ENCODE data around the gene VAMP5. TPM values are rescaled to one million over a fixed set of nuclear protein-coding genes. Genes with fewer than 3 reads are reported as not detected.

The VAMP5 gene
- total and polyA plus RNA-seq, 9 of the 15 experiments (the other 6 are each of a cell fraction or from before 2014, with no cell fraction given), result 0.54 to 1.9 (median 1.5) TPM; not detected in 2

DNA sequence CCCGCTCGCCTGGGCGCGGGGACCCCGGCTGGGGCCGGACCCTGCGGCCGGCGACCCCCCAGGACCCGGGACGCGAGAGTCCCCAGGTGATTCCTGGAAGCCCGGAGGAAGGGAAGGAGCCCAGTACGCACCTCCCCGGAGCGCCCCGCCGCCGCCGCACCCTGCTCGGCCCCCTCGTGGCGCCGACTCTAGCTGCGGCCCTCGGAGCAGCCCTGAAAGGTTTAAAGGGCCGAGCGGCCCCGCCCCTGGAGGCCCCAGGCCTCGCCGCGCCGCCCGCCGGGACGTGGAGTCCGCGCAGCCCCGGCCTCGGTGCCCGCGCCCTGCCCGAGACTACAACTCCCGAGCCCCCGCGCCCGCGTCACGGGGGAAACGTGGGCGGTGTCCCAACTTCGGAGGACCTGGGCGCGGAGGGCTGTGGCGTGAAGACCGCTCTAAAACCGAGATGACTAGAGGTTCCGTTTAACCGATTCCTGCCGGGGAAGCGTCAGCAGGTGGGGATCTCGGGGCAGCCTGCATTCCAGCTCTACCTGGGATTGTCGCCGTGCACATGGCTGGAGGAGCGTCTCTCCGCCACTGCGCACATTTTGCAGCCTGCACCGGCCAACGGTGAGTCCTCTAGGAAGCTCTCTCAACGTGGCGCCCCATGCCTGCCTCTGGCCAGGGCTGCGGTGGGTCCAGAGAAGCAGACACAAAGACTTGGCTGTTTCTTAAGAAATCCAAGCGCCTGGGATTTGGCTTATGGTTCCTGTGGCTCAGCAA, 18.4 kb downstream of the VAMP5 start, which contains the start of gene TMEM150A (continued):
- TF ChIP-seq, protein P1, sequence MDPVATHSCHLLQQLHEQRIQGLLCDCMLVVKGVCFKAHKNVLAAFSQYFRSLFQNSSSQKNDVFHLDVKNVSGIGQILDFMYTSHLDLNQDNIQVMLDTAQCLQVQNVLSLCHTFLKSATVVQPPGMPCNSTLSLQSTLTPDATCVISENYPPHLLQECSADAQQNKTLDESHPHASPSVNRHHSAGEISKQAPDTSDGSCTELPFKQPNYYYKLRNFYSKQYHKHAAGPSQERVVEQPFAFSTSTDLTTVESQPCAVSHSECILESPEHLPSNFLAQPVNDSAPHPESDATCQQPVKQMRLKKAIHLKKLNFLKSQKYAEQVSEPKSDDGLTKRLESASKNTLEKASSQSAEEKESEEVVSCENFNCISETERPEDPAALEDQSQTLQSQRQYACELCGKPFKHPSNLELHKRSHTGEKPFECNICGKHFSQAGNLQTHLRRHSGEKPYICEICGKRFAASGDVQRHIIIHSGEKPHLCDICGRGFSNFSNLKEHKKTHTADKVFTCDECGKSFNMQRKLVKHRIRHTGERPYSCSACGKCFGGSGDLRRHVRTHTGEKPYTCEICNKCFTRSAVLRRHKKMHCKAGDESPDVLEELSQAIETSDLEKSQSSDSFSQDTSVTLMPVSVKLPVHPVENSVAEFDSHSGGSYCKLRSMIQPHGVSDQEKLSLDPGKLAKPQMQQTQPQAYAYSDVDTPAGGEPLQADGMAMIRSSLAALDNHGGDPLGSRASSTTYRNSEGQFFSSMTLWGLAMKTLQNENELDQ (CRISPR knock-in tag; IDR thresholded peaks at IDR 0.05; ENCODE audit: borderline replicate concordance), result no peak
- TF ChIP-seq, protein P2, sequence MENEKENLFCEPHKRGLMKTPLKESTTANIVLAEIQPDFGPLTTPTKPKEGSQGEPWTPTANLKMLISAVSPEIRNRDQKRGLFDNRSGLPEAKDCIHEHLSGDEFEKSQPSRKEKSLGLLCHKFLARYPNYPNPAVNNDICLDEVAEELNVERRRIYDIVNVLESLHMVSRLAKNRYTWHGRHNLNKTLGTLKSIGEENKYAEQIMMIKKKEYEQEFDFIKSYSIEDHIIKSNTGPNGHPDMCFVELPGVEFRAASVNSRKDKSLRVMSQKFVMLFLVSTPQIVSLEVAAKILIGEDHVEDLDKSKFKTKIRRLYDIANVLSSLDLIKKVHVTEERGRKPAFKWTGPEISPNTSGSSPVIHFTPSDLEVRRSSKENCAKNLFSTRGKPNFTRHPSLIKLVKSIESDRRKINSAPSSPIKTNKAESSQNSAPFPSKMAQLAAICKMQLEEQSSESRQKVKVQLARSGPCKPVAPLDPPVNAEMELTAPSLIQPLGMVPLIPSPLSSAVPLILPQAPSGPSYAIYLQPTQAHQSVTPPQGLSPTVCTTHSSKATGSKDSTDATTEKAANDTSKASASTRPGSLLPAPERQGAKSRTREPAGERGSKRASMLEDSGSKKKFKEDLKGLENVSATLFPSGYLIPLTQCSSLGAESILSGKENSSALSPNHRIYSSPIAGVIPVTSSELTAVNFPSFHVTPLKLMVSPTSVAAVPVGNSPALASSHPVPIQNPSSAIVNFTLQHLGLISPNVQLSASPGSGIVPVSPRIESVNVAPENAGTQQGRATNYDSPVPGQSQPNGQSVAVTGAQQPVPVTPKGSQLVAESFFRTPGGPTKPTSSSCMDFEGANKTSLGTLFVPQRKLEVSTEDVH (IDR thresholded peaks at IDR 0.05; ENCODE audit: low read depth, partially characterized antibody), result no peak
- TF ChIP-seq, protein P3, sequence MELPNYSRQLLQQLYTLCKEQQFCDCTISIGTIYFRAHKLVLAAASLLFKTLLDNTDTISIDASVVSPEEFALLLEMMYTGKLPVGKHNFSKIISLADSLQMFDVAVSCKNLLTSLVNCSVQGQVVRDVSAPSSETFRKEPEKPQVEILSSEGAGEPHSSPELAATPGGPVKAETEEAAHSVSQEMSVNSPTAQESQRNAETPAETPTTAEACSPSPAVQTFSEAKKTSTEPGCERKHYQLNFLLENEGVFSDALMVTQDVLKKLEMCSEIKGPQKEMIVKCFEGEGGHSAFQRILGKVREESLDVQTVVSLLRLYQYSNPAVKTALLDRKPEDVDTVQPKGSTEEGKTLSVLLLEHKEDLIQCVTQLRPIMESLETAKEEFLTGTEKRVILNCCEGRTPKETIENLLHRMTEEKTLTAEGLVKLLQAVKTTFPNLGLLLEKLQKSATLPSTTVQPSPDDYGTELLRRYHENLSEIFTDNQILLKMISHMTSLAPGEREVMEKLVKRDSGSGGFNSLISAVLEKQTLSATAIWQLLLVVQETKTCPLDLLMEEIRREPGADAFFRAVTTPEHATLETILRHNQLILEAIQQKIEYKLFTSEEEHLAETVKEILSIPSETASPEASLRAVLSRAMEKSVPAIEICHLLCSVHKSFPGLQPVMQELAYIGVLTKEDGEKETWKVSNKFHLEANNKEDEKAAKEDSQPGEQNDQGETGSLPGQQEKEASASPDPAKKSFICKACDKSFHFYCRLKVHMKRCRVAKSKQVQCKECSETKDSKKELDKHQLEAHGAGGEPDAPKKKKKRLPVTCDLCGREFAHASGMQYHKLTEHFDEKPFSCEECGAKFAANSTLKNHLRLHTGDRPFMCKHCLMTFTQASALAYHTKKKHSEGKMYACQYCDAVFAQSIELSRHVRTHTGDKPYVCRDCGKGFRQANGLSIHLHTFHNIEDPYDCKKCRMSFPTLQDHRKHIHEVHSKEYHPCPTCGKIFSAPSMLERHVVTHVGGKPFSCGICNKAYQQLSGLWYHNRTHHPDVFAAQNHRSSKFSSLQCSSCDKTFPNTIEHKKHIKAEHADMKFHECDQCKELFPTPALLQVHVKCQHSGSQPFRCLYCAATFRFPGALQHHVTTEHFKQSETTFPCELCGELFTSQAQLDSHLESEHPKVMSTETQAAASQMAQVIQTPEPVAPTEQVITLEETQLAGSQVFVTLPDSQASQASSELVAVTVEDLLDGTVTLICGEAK (IDR thresholded peaks at IDR 0.05), result no peak
- TF ChIP-seq, protein P3 (CRISPR knock-in tag; IDR thresholded peaks at IDR 0.05), result no peak
- no peak for TF ChIP-seq ZNF76 (CRISPR knock-in tag; IDR thresholded peaks at IDR 0.05; ENCODE audit: borderline replicate concordance)
- no peak for TF ChIP-seq FOS (IDR thresholded peaks at IDR 0.05; ENCODE audit: extremely low read depth, insufficient read length)
- TF ChIP-seq NCOA4 (IDR thresholded peaks at IDR 0.05; ENCODE audit: partially characterized antibody), result no peak
- TF ChIP-seq, protein P4, sequence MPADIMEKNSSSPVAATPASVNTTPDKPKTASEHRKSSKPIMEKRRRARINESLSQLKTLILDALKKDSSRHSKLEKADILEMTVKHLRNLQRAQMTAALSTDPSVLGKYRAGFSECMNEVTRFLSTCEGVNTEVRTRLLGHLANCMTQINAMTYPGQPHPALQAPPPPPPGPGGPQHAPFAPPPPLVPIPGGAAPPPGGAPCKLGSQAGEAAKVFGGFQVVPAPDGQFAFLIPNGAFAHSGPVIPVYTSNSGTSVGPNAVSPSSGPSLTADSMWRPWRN (IDR thresholded peaks at IDR 0.05; ENCODE audit: low read depth), result no peak
- TF ChIP-seq RUNX1 (IDR thresholded peaks at IDR 0.05; ENCODE audit: low read depth), result no peak
- TF ChIP-seq MIER1 (IDR thresholded peaks at IDR 0.05; ENCODE audit: low read depth), result no peak
- TF ChIP-seq, protein P5, sequence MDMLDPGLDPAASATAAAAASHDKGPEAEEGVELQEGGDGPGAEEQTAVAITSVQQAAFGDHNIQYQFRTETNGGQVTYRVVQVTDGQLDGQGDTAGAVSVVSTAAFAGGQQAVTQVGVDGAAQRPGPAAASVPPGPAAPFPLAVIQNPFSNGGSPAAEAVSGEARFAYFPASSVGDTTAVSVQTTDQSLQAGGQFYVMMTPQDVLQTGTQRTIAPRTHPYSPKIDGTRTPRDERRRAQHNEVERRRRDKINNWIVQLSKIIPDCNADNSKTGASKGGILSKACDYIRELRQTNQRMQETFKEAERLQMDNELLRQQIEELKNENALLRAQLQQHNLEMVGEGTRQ (CRISPR knock-in tag; IDR thresholded peaks at IDR 0.05), result peak; percentile 80

All from K562 (cell line).